GM23338 (cell line): ENCODE results near the gene SLC2A9. TPM values are rescaled to one million over a fixed set of nuclear protein-coding genes. Genes with fewer than 3 reads are reported as not detected.

Experiments used
- ATAC-seq: fragments of 200-7000 bp; cut with Tn5 transposase; 3 replicates; pipeline ENCODE4 v1.9.1; 2020
- DNase-seq: peaks from one replicate; pipeline ENCODE4 v3.0.0-alpha.2; 2015; ENCODE audit warnings: low spot score
- H2AFZ ChIP-seq: fragments of 200-600 bp; sonication (generic); 2 replicates; pipeline ENCODE4 v1.8.0; 2016; ENCODE audit warnings: antibody characterized with exemption, mild to moderate bottlenecking, moderate library complexity
- H3F3A ChIP-seq: fragments of 200-600 bp; sonication (generic); replicated peaks from 2 replicates; pipeline ENCODE4 v1.8.0; 2017; ENCODE audit warnings: antibody characterized with exemption, mixed run types, low read depth
- H3K27ac ChIP-seq: fragments of 200-600 bp; sonication (generic); 2 replicates; pipeline ENCODE4 v1.6.1; 2016; ENCODE audit warnings: low read depth
- H3K27me3 ChIP-seq: fragments of 200-600 bp; sonication (generic); 2 replicates; pipeline ENCODE4 v1.8.0; 2016; ENCODE audit warnings: mild to moderate bottlenecking, mixed run types, moderate library complexity; ENCODE audit not compliant: insufficient read depth
- H3K36me3 ChIP-seq: fragments of 200-600 bp; sonication (generic); 2 replicates; pipeline ENCODE4 v1.8.0; 2016; ENCODE audit warnings: mild to moderate bottlenecking; ENCODE audit not compliant: insufficient read depth
- H3K4me1 ChIP-seq: fragments of 200-600 bp; sonication (generic); 2 replicates; pipeline ENCODE4 v1.8.0; 2016; ENCODE audit warnings: mild to moderate bottlenecking, moderate library complexity; ENCODE audit not compliant: insufficient read depth
- H3K4me2 ChIP-seq: fragments of 200-600 bp; sonication (generic); 2 replicates; pipeline ENCODE4 v1.7.1; 2017; ENCODE audit warnings: mixed run types
- H3K4me3 ChIP-seq: fragments of 200-600 bp; sonication (generic); 2 replicates; pipeline ENCODE4 v1.6.1; 2016; ENCODE audit warnings: mixed run types
- H3K79me2 ChIP-seq: fragments of 200-600 bp; sonication (generic); replicated peaks from 2 replicates; pipeline ENCODE4 v1.8.0; 2017; ENCODE audit warnings: mild to moderate bottlenecking; ENCODE audit not compliant: insufficient read depth
- H3K9me2 ChIP-seq: fragments of 200-600 bp; sonication (generic); 2 replicates; pipeline ENCODE4 v1.8.0; 2017; ENCODE audit not compliant: insufficient read depth
- H4K20me1 ChIP-seq: fragments of 200-600 bp; sonication (generic); replicated peaks from 2 replicates; pipeline ENCODE4 v1.8.0; 2017; ENCODE audit warnings: mild to moderate bottlenecking; ENCODE audit not compliant: insufficient read depth
- H3K27ac Mint-ChIP-seq: 2 replicates; pipeline ENCODE4 v1.8.0; 2020; ENCODE audit warnings: inconsistent platforms, mild to moderate bottlenecking, moderate library complexity, mixed read lengths
- H3K27me3 Mint-ChIP-seq: 3 replicates; pipeline ENCODE4 v1.8.0; 2022; ENCODE audit warnings: low read depth, mild to moderate bottlenecking, moderate library complexity, mixed read lengths, inconsistent platforms; ENCODE audit not compliant: insufficient read depth, poor library complexity
- H3K36me3 Mint-ChIP-seq: 3 replicates; pipeline ENCODE4 v1.8.0; 2021; ENCODE audit warnings: low read depth, mild to moderate bottlenecking, inconsistent platforms, moderate library complexity, mixed read lengths
- H3K4me1 Mint-ChIP-seq: 3 replicates; pipeline ENCODE4 v1.8.0; 2020; ENCODE audit warnings: mild to moderate bottlenecking, inconsistent platforms, mixed read lengths
- H3K4me3 Mint-ChIP-seq: 3 replicates; pipeline ENCODE4 v1.8.0; 2021; ENCODE audit warnings: moderate library complexity, mild to moderate bottlenecking, inconsistent platforms, mixed read lengths
- H3K9me3 Mint-ChIP-seq: 3 replicates; pipeline ENCODE4 v1.8.0; 2020; ENCODE audit warnings: moderate library complexity, mild to moderate bottlenecking, inconsistent platforms, mixed read lengths
- CREB1 ChIP-seq: fragments of 250-450 bp; sonication (Bioruptor Pico); IDR thresholded peaks from 2 replicates; pipeline ENCODE4 v1.5.0; 2020; ENCODE audit warnings: low read depth, mild to moderate bottlenecking, moderate library complexity
- CTCF ChIP-seq, 2 experiments: fragments of 200-600 bp in 1 of 2; sonication (generic) in 1 of 2; conservative IDR thresholded peaks; 2 replicates each; pipeline versions ENCODE4 v1.5.1 to v1.6.1; 2016 to 2017; ENCODE audit warnings: antibody characterized with exemption in 2 of 2, low read depth in 2 of 2, mild to moderate bottlenecking in 2 of 2, moderate library complexity in 1 of 2
- EZH2 ChIP-seq: fragments of 200-600 bp; sonication (generic); IDR thresholded peaks from one replicate; pipeline ENCODE4 v1.8.0; 2017; ENCODE audit warnings: antibody characterized with exemption, mild to moderate bottlenecking, low read depth; ENCODE audit not compliant: unreplicated experiment
- EZH2phosphoT487 ChIP-seq: fragments of 200-600 bp; sonication (generic); IDR thresholded peaks from one replicate; pipeline ENCODE4 v1.8.1; 2018; ENCODE audit warnings: antibody characterized with exemption; ENCODE audit not compliant: unreplicated experiment
- JUNB ChIP-seq: IDR thresholded peaks from one replicate; pipeline ENCODE4 v1.6.1; 2016; ENCODE audit warnings: antibody characterized with exemption; ENCODE audit not compliant: unreplicated experiment
- NANOG ChIP-seq: IDR thresholded peaks from 2 replicates; pipeline ENCODE4 v1.6.1; 2016; ENCODE audit warnings: antibody characterized with exemption, borderline replicate concordance
- POLR2AphosphoS5 ChIP-seq: IDR thresholded peaks from 2 replicates; pipeline ENCODE4 v1.6.1; 2016; ENCODE audit warnings: antibody characterized with exemption, low read depth
- REST ChIP-seq: IDR thresholded peaks from one replicate; pipeline ENCODE4 v1.6.1; 2018; ENCODE audit warnings: antibody characterized with exemption; ENCODE audit not compliant: unreplicated experiment
- STAT1 ChIP-seq: IDR thresholded peaks from one replicate; pipeline ENCODE4 v1.6.1; 2016; ENCODE audit warnings: antibody characterized with exemption; ENCODE audit not compliant: unreplicated experiment
- ZNF114 ChIP-seq: fragments of 250-450 bp; sonication (Bioruptor Pico); IDR thresholded peaks from 2 replicates; pipeline ENCODE4 v1.5.0; 2020; ENCODE audit warnings: mild to moderate bottlenecking, moderate library complexity
- ZNF331 ChIP-seq: fragments of 250-450 bp; sonication (Bioruptor Pico); IDR thresholded peaks from 2 replicates; pipeline ENCODE4 v1.5.0; 2020; ENCODE audit warnings: low read depth, mild to moderate bottlenecking, moderate library complexity
- ZNF462 ChIP-seq: fragments of 250-450 bp; sonication (Bioruptor Pico); IDR thresholded peaks from 2 replicates; pipeline ENCODE4 v1.5.0; 2020; ENCODE audit warnings: mild to moderate bottlenecking, moderate library complexity
- polyA plus RNA-seq: library from polyadenylated mRNA; unstranded; fragments of >200 nt; fragmentation: Nextera tagmentation; extraction: Ambion mirVana; gene quantifications from 2 replicates; pipeline ENCODE4 v1.2.1, GENCODE V29; 2016
- total RNA-seq: library from RNA; depleted of rRNA; stranded (reverse); fragments of >200 nt; shearing (Covaris generic); gene quantifications from 2 replicates; pipeline ENCODE4 v1.2.3, GENCODE V29; 2014

Gene SLC2A9
- total and polyA plus RNA-seq, 2 experiments from 2014 or later: 0.21 to 0.40 TPM

- no peaks in the 10 kb centered on the region for H3K36me3 Mint-ChIP-seq
- no peak for TF ChIP-seq JUNB
- TF ChIP-seq EZH2phosphoT487: no peak
- no peak for TF ChIP-seq CTCF (conservative IDR thresholded peaks at IDR 0.05; ENCODE audit: low read depth in 2 of 2)
- H3K9me3 Mint-ChIP-seq: no peaks in the 10 kb centered on the region
- Histone ChIP-seq H3K27me3 (no peaks in the 10 kb centered on the region), H3F3A (no peaks in the 10 kb centered on the region), H3K27ac (no peak overlapping the region), H3K4me1 (peaks cover 16% of the 10 kb centered on the region), H3K4me3 (no peak overlapping the region), H2AFZ (no peak overlapping the region), H3K9me2 (no peaks in the 10 kb centered on the region), H3K4me2 (no peak overlapping the region), H4K20me1 (no peaks in the 10 kb centered on the region), H3K36me3 (no peaks in the 10 kb centered on the region), H3K79me2 (no peaks in the 10 kb centered on the region)
- peaks cover 20% of the 10 kb centered on the region for H3K4me1 Mint-ChIP-seq
- DNase-seq (no peak), ATAC-seq (no peak)
- H3K4me3 Mint-ChIP-seq: no peak overlapping the region
- peaks cover 3% of the 10 kb centered on the region for H3K27me3 Mint-ChIP-seq
- no peak overlapping the region for H3K27ac Mint-ChIP-seq
Observed at GRCh38 chr4:9942139-9942538, 79.2 kb downstream of the SLC2A9 start.

- Mint-ChIP-seq H3K27ac (no peak overlapping the region), H3K36me3 (no peaks in the 10 kb centered on the region), H3K27me3 (peaks cover 4% of the 10 kb centered on the region), H3K4me3 (no peak overlapping the region), H3K4me1 (peaks cover 26% of the 10 kb centered on the region), H3K9me3 (no peaks in the 10 kb centered on the region)
- H3K36me3 ChIP-seq: no peaks in the 10 kb centered on the region
- no peaks in the 10 kb centered on the region for H4K20me1 ChIP-seq
- H3F3A ChIP-seq: no peaks in the 10 kb centered on the region
- H3K27me3 ChIP-seq: no peaks in the 10 kb centered on the region
- no peak for ATAC-seq
- no peaks in the 10 kb centered on the region for H3K9me2 ChIP-seq
- H3K27ac ChIP-seq: no peak overlapping the region
- H3K4me1 ChIP-seq: peaks cover 16% of the 10 kb centered on the region
- no peak overlapping the region for H3K4me3 ChIP-seq
- no peak overlapping the region for H2AFZ ChIP-seq
- H3K79me2 ChIP-seq: no peaks in the 10 kb centered on the region
- peak overlapping the region; percentile 41; the same call in 1 of the 2 replicates for H3K4me2 ChIP-seq
- no peak for DNase-seq
- TF ChIP-seq ZNF462 (CRISPR knock-in tag) (no peak), JUNB (no peak), EZH2phosphoT487 (no peak), CREB1 (CRISPR knock-in tag) (no peak), STAT1 (no peak), EZH2 (no peak), REST (no peak), ZNF331 (CRISPR knock-in tag) (no peak), ZNF114 (CRISPR knock-in tag) (no peak), POLR2AphosphoS5 (no peak), NANOG (no peak)
Observed at GRCh38 chr4:9940041-9940440, 81.3 kb downstream of the SLC2A9 start.
